SK-N-SH treated with all-trans-retinoic acid at 6 μM for 48 hours (cell line): ENCODE data around the gene CA7.

Experiments used
- ATAC-seq: fragments of 200-7000 bp; cut with Tn5 transposase; 3 replicates; pipeline ENCODE4 v1.9.1; 2020; ENCODE audit warnings: mild to moderate bottlenecking, moderate library complexity
- ARNTL ChIP-seq: fragments of 450-650 bp; formaldehyde crosslinking; IDR thresholded peaks from 2 replicates; pipeline ENCODE4 v1.5.0; 2020; ENCODE audit warnings: low read depth, mild to moderate bottlenecking, moderate library complexity, borderline replicate concordance
- CREB5 ChIP-seq: fragments of 250-450 bp; sonication (Bioruptor Pico); IDR thresholded peaks from 2 replicates; pipeline ENCODE4 v1.5.1; 2020; ENCODE audit warnings: low read depth, mild to moderate bottlenecking, moderate library complexity
- CSDC2 ChIP-seq: fragments of 250-450 bp; sonication (Bioruptor Pico); IDR thresholded peaks from 2 replicates; pipeline ENCODE4 v1.5.0; 2020; ENCODE audit warnings: mild to moderate bottlenecking, moderate library complexity
- ESRRG ChIP-seq: fragments of 250-450 bp; sonication (Bioruptor Pico); IDR thresholded peaks from 2 replicates; pipeline ENCODE4 v1.6.1; 2021; ENCODE audit warnings: mild to moderate bottlenecking
- GLIS3 ChIP-seq: fragments of 250-450 bp; sonication (Bioruptor Pico); IDR thresholded peaks from 2 replicates; pipeline ENCODE4 v1.5.0; 2020; ENCODE audit warnings: mild to moderate bottlenecking, moderate library complexity
- ISL1 ChIP-seq: fragments of 250-450 bp; sonication (Bioruptor Pico); IDR thresholded peaks from 2 replicates; pipeline ENCODE4 v2.1.2; 2022; ENCODE audit warnings: mild to moderate bottlenecking, moderate library complexity
- OSR1 ChIP-seq: fragments of 250-450 bp; sonication (Bioruptor Pico); IDR thresholded peaks from 2 replicates; pipeline ENCODE4 v1.8.0; 2022; ENCODE audit warnings: moderate library complexity, mild to moderate bottlenecking, inconsistent platforms
- PPARA ChIP-seq: fragments of 250-450 bp; sonication (Bioruptor Pico); IDR thresholded peaks from 2 replicates; pipeline ENCODE4 v1.5.0; 2020; ENCODE audit warnings: mild to moderate bottlenecking, borderline replicate concordance
- RARB ChIP-seq: fragments of 250-450 bp; sonication (Bioruptor Pico); IDR thresholded peaks from 2 replicates; pipeline ENCODE4 v1.8.0; 2021; ENCODE audit warnings: mild to moderate bottlenecking, moderate library complexity
- SNAI2 ChIP-seq: fragments of 250-450 bp; sonication (Bioruptor Pico); IDR thresholded peaks from 2 replicates; pipeline ENCODE4 v1.5.0; 2020; ENCODE audit warnings: mild to moderate bottlenecking, moderate library complexity
- TCF4 ChIP-seq: fragments of 250-450 bp; sonication (Bioruptor Pico); IDR thresholded peaks from 2 replicates; pipeline ENCODE4 v1.8.0; 2021; ENCODE audit warnings: mild to moderate bottlenecking, moderate library complexity, borderline replicate concordance
- TOX ChIP-seq: fragments of 250-450 bp; sonication (Bioruptor Pico); IDR thresholded peaks from 2 replicates; pipeline ENCODE4 v1.8.0; 2021; ENCODE audit warnings: mild to moderate bottlenecking, moderate library complexity, borderline replicate concordance
- TSHZ2 ChIP-seq: fragments of 250-450 bp; sonication (Bioruptor Pico); IDR thresholded peaks from 2 replicates; pipeline ENCODE4 v1.5.0; 2020; ENCODE audit warnings: mild to moderate bottlenecking, moderate library complexity
- ZC3H10 ChIP-seq: fragments of 250-450 bp; sonication (Bioruptor Pico); IDR thresholded peaks from 2 replicates; pipeline ENCODE4 v1.5.1; 2021; ENCODE audit warnings: mild to moderate bottlenecking, moderate library complexity
- ZFP3 ChIP-seq: fragments of 250-450 bp; sonication (Bioruptor Pico); IDR thresholded peaks from 2 replicates; pipeline ENCODE4 v1.5.0; 2020; ENCODE audit warnings: mild to moderate bottlenecking, moderate library complexity
- ZFP30 ChIP-seq: fragments of 450-650 bp; formaldehyde crosslinking; IDR thresholded peaks from 2 replicates; pipeline ENCODE4 v1.5.0; 2022; ENCODE audit warnings: mild to moderate bottlenecking, moderate library complexity
- ZNF565 ChIP-seq: fragments of 450-650 bp; formaldehyde crosslinking; conservative IDR thresholded peaks from 2 replicates; pipeline ENCODE4 v1.5.0; 2020; ENCODE audit warnings: low read depth, mild to moderate bottlenecking, moderate library complexity
- ZNF70 ChIP-seq: fragments of 450-650 bp; formaldehyde crosslinking; IDR thresholded peaks from 2 replicates; pipeline ENCODE4 v1.5.0; 2020; ENCODE audit warnings: mild to moderate bottlenecking, moderate library complexity
- TF ChIP-seq, protein P1 (sequence below): fragments of 250-450 bp; sonication (Bioruptor Pico); IDR thresholded peaks from 2 replicates; pipeline ENCODE4 v1.8.0; 2020; ENCODE audit warnings: mild to moderate bottlenecking, moderate library complexity, borderline replicate concordance
- TF ChIP-seq, protein P2 (sequence below): fragments of 250-450 bp; sonication (Bioruptor Pico); IDR thresholded peaks from 2 replicates; pipeline ENCODE4 v1.5.1; 2021; ENCODE audit warnings: mild to moderate bottlenecking, moderate library complexity

CA7 gene

GRCh38 chr16:66847533-66848067 lies 3.4 kb downstream of the CA7 start (continued):
- no peak for TF ChIP-seq TSHZ2 (CRISPR knock-in tag)
- TF ChIP-seq, all 23 proteins: peak for 0

- ATAC-seq, result no peak
- TF ChIP-seq, protein P1, sequence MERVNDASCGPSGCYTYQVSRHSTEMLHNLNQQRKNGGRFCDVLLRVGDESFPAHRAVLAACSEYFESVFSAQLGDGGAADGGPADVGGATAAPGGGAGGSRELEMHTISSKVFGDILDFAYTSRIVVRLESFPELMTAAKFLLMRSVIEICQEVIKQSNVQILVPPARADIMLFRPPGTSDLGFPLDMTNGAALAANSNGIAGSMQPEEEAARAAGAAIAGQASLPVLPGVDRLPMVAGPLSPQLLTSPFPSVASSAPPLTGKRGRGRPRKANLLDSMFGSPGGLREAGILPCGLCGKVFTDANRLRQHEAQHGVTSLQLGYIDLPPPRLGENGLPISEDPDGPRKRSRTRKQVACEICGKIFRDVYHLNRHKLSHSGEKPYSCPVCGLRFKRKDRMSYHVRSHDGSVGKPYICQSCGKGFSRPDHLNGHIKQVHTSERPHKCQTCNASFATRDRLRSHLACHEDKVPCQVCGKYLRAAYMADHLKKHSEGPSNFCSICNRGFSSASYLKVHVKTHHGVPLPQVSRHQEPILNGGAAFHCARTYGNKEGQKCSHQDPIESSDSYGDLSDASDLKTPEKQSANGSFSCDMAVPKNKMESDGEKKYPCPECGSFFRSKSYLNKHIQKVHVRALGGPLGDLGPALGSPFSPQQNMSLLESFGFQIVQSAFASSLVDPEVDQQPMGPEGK (CRISPR knock-in tag), result no peak
- TF ChIP-seq ZNF565 (CRISPR knock-in tag) (no peak), ZFP3 (no peak), PPARA (CRISPR knock-in tag) (no peak), ESRRG (CRISPR knock-in tag) (no peak), TSHZ2 (CRISPR knock-in tag) (no peak), RARB (CRISPR knock-in tag) (no peak), ARNTL (CRISPR knock-in tag) (no peak), TCF4 (CRISPR knock-in tag) (no peak), CREB5 (CRISPR knock-in tag) (no peak), GLIS3 (CRISPR knock-in tag) (no peak), ISL1 (no peak), ZNF70 (CRISPR knock-in tag) (no peak), ZC3H10 (no peak), SNAI2 (CRISPR knock-in tag) (no peak), CSDC2 (CRISPR knock-in tag) (no peak), ZFP30 (no peak)
Measured at GRCh38 chr16:66848172-66848571, 4.0 kb downstream of the CA7 start.

GRCh38 chr16:66849021-66849420 lies 4.8 kb downstream of the CA7 start:
- no peak for ATAC-seq
- TF ChIP-seq ARNTL (CRISPR knock-in tag) (no peak), TCF4 (CRISPR knock-in tag) (no peak), RARB (CRISPR knock-in tag) (no peak), OSR1 (CRISPR knock-in tag) (no peak), CSDC2 (CRISPR knock-in tag) (no peak), TSHZ2 (CRISPR knock-in tag) (no peak), ISL1 (no peak), GLIS3 (CRISPR knock-in tag) (no peak), ZNF70 (CRISPR knock-in tag) (no peak), TOX (no peak), SNAI2 (CRISPR knock-in tag) (no peak), CREB5 (CRISPR knock-in tag) (no peak)
- TF ChIP-seq, protein P2, sequence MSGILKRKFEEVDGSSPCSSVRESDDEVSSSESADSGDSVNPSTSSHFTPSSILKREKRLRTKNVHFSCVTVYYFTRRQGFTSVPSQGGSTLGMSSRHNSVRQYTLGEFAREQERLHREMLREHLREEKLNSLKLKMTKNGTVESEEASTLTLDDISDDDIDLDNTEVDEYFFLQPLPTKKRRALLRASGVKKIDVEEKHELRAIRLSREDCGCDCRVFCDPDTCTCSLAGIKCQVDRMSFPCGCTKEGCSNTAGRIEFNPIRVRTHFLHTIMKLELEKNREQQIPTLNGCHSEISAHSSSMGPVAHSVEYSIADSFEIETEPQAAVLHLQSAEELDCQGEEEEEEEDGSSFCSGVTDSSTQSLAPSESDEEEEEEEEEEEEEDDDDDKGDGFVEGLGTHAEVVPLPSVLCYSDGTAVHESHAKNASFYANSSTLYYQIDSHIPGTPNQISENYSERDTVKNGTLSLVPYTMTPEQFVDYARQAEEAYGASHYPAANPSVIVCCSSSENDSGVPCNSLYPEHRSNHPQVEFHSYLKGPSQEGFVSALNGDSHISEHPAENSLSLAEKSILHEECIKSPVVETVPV (CRISPR knock-in tag), result no peak
- TF ChIP-seq, protein P1 (CRISPR knock-in tag), result no peak
